ENCODE data around the gene TPD52L1. TPM values are rescaled to one million over a fixed set of nuclear protein-coding genes. Genes with fewer than 3 reads are reported as not detected.
"Not testable (repeated sequence)": the region's sequence is repeated elsewhere in the genome, so short reads cannot be mapped to it uniquely, and the experiment has no call there.

Gene TPD52L1
- total and polyA plus RNA-seq, 4 experiments from 2014 or later = 0.33 to 0.62 (median 0.35) TPM; not detected in 1

GRCh38 chr6:125123468-125124048 is 30.0 kb upstream of the TPD52L1 start:
- Histone ChIP-seq H3K4me1 (ENCODE audit: insufficient read depth, low read length) (no peaks in the 10 kb centered on the region), H3K27me3 (ENCODE audit: insufficient read depth, low read length) (no peaks in the 10 kb centered on the region), H3K36me3 (ENCODE audit: insufficient read depth, low read length) (no peaks in the 10 kb centered on the region), H3K9me3 (ENCODE audit: control insufficient read depth in 1 of 2, low read length in 2 of 2) (no peaks in the 10 kb centered on the region), H3K4me3 (ENCODE audit: low read length in 2 of 2) (no peak overlapping the region), H3K27ac (ENCODE audit: low read depth, low read length) (no peak overlapping the region)
- Mint-ChIP-seq H3K27ac (no peak overlapping the region), H3K27me3 (peaks cover 6 to 10% of the 10 kb centered on the region in 2 donors), H3K4me3 (no peak overlapping the region), H3K36me3 (no peaks in the 10 kb centered on the region), H3K4me1 (no peaks in the 10 kb centered on the region), H3K9me3 (peaks cover 0 to 5% (median 0%) of the 10 kb centered on the region in 8 donors)
- ChIA-PET CTCF (ENCODE audit: partially characterized antibody) (interaction anchor here (1.0 to 4.1 kb wide), 2 partner anchors 9 to 32 kb away, joined by 3 to 17 read pairs; no protein-coding TSS in a partner anchor), POLR2A (ENCODE audit: partially characterized antibody) (no interaction called here)
- intact Hi-C loops (cut with micrococcal nuclease) = no loop called here
- DNase-seq = no peak

- peaks cover 6 to 10% of the 10 kb centered on the region in 2 donors for H3K27me3 Mint-ChIP-seq
These were observed 29.4 kb upstream of the TPD52L1 start for GRCh38 chr6:125124049-125124669.

GRCh38 chr6:125125856-125126255 is 27.7 kb upstream of the TPD52L1 start:
- H3K9me3 Mint-ChIP-seq; H3K27ac ChIP-seq (ENCODE audit: low read depth, low read length); H3K27ac Mint-ChIP-seq; H3K4me1 ChIP-seq (ENCODE audit: insufficient read depth, low read length); H3K4me3 ChIP-seq (ENCODE audit: low read length in 2 of 2); H3K36me3 ChIP-seq (ENCODE audit: insufficient read depth, low read length); H3K27me3 ChIP-seq (ENCODE audit: insufficient read depth, low read length); intact Hi-C loops (cut with micrococcal nuclease); H3K4me3 Mint-ChIP-seq; POLR2A ChIA-PET (ENCODE audit: partially characterized antibody); DNase-seq; H3K4me1 Mint-ChIP-seq; H3K36me3 Mint-ChIP-seq; H3K9me3 ChIP-seq (ENCODE audit: control insufficient read depth in 1 of 2, low read length in 2 of 2): not testable (repeated sequence)
- H3K27me3 Mint-ChIP-seq = peaks cover 6 to 11% of the 10 kb centered on the region in 2 donors
- CTCF ChIA-PET (ENCODE audit: partially characterized antibody) = interaction anchor here (4.1 kb wide), 1 partner anchor 12 kb away, joined by 17 read pairs; no protein-coding TSS in a partner anchor

More at GRCh38 chr6:125124049-125124669, 29.4 kb upstream of the TPD52L1 start:
- ChIA-PET CTCF (ENCODE audit: partially characterized antibody) (interaction anchor here (1.0 to 4.1 kb wide), 2 partner anchors 10 to 31 kb away, joined by 3 to 17 read pairs; no protein-coding TSS in a partner anchor), POLR2A (ENCODE audit: partially characterized antibody) (no interaction called here)
- peaks cover 0 to 5% (median 0%) of the 10 kb centered on the region in 8 donors for H3K9me3 Mint-ChIP-seq
- H3K36me3 ChIP-seq (ENCODE audit: insufficient read depth, low read length) = no peaks in the 10 kb centered on the region
- intact Hi-C loops (cut with micrococcal nuclease) = no loop called here
- no peaks in the 10 kb centered on the region for H3K27me3 ChIP-seq (ENCODE audit: insufficient read depth, low read length)
- H3K4me3 ChIP-seq (ENCODE audit: low read length in 2 of 2) = no peak overlapping the region
- H3K9me3 ChIP-seq (ENCODE audit: control insufficient read depth in 1 of 2, low read length in 2 of 2) = no peaks in the 10 kb centered on the region
- DNase-seq = no peak
- no peak overlapping the region for H3K27ac ChIP-seq (ENCODE audit: low read depth, low read length)
- no peak overlapping the region for H3K4me3 Mint-ChIP-seq
- H3K4me1 ChIP-seq (ENCODE audit: insufficient read depth, low read length) = no peaks in the 10 kb centered on the region
- H3K36me3 Mint-ChIP-seq = no peaks in the 10 kb centered on the region
- no peak overlapping the region for H3K27ac Mint-ChIP-seq
- no peaks in the 10 kb centered on the region for H3K4me1 Mint-ChIP-seq

- no peak overlapping the region for H3K4me3 Mint-ChIP-seq
- no peaks in the 10 kb centered on the region for H3K27me3 ChIP-seq (ENCODE audit: insufficient read depth, low read length)
- H3K9me3 Mint-ChIP-seq = peaks cover 0 to 5% (median 0%) of the 10 kb centered on the region in 8 donors
- H3K4me1 ChIP-seq (ENCODE audit: insufficient read depth, low read length) = no peaks in the 10 kb centered on the region
- H3K4me3 ChIP-seq (ENCODE audit: low read length in 2 of 2) = no peak overlapping the region
- H3K4me1 Mint-ChIP-seq = no peaks in the 10 kb centered on the region
- H3K36me3 Mint-ChIP-seq = no peaks in the 10 kb centered on the region
- ChIA-PET CTCF (ENCODE audit: partially characterized antibody) (no interaction called here), POLR2A (ENCODE audit: partially characterized antibody) (no interaction called here)
- DNase-seq = no peak
- H3K27ac ChIP-seq (ENCODE audit: low read depth, low read length) = no peak overlapping the region
- no peak overlapping the region for H3K27ac Mint-ChIP-seq
- peaks cover 3% of the 10 kb centered on the region in 2 donors for H3K27me3 Mint-ChIP-seq
- H3K36me3 ChIP-seq (ENCODE audit: insufficient read depth, low read length) = no peaks in the 10 kb centered on the region
- intact Hi-C loops (cut with micrococcal nuclease) = no loop called here
- no peaks in the 10 kb centered on the region for H3K9me3 ChIP-seq (ENCODE audit: control insufficient read depth in 1 of 2, low read length in 2 of 2)
These were observed 24.2 kb upstream of the TPD52L1 start for GRCh38 chr6:125129354-125129753.

GRCh38 chr6:125132058-125132457 is 21.5 kb upstream of the TPD52L1 start:
- CTCF ChIA-PET (ENCODE audit: partially characterized antibody) = interaction anchor here (1.4 kb wide), 1 partner anchor 22 kb away, joined by 3 read pairs; the partner anchor contains the start of gene TPD52L1
- Mint-ChIP-seq H3K36me3 (no peaks in the 10 kb centered on the region), H3K4me1 (no peaks in the 10 kb centered on the region), H3K27me3 (peaks cover 3% of the 10 kb centered on the region in 2 donors), H3K9me3 (peaks cover 0 to 2% (median 0%) of the 10 kb centered on the region in 8 donors), H3K4me3 (no peak overlapping the region), H3K27ac (no peak overlapping the region)
- H3K9me3 ChIP-seq (ENCODE audit: control insufficient read depth in 1 of 2, low read length in 2 of 2) = no peaks in the 10 kb centered on the region
- H3K27me3 ChIP-seq (ENCODE audit: insufficient read depth, low read length) = no peaks in the 10 kb centered on the region
- POLR2A ChIA-PET (ENCODE audit: partially characterized antibody) = no interaction called here
- H3K4me1 ChIP-seq (ENCODE audit: insufficient read depth, low read length) = no peaks in the 10 kb centered on the region
- DNase-seq = no peak
- no peak overlapping the region for H3K4me3 ChIP-seq (ENCODE audit: low read length in 2 of 2)
- no peak overlapping the region for H3K27ac ChIP-seq (ENCODE audit: low read depth, low read length)
- intact Hi-C loops (cut with micrococcal nuclease) = no loop called here
- H3K36me3 ChIP-seq (ENCODE audit: insufficient read depth, low read length) = no peaks in the 10 kb centered on the region

GRCh38 chr6:125136378-125136777 is 17.2 kb upstream of the TPD52L1 start:
- DNase-seq = no peak
- no peaks in the 10 kb centered on the region for H3K9me3 ChIP-seq (ENCODE audit: control insufficient read depth in 1 of 2, low read length in 2 of 2)
- no peak overlapping the region for H3K4me3 Mint-ChIP-seq
- intact Hi-C loops (cut with micrococcal nuclease) = no loop called here
- no peaks in the 10 kb centered on the region for H3K27me3 ChIP-seq (ENCODE audit: insufficient read depth, low read length)
- no peaks in the 10 kb centered on the region for H3K4me1 Mint-ChIP-seq
- no peak overlapping the region for H3K4me3 ChIP-seq (ENCODE audit: low read length in 2 of 2)
- H3K36me3 ChIP-seq (ENCODE audit: insufficient read depth, low read length) = no peaks in the 10 kb centered on the region
- H3K27ac Mint-ChIP-seq = no peak overlapping the region
- POLR2A ChIA-PET (ENCODE audit: partially characterized antibody) = no interaction called here
- peaks cover 0 to 3% of the 10 kb centered on the region in 2 donors for H3K27me3 Mint-ChIP-seq
- no peaks in the 10 kb centered on the region for H3K9me3 Mint-ChIP-seq
- no peak overlapping the region for H3K27ac ChIP-seq (ENCODE audit: low read depth, low read length)
- CTCF ChIA-PET (ENCODE audit: partially characterized antibody) = no interaction called here
- no peaks in the 10 kb centered on the region for H3K4me1 ChIP-seq (ENCODE audit: insufficient read depth, low read length)
- no peaks in the 10 kb centered on the region for H3K36me3 Mint-ChIP-seq

- H3K36me3 Mint-ChIP-seq = no peaks in the 10 kb centered on the region
- Histone ChIP-seq H3K27ac (ENCODE audit: low read depth, low read length) (no peak overlapping the region), H3K4me1 (ENCODE audit: insufficient read depth, low read length) (no peaks in the 10 kb centered on the region), H3K4me3 (ENCODE audit: low read length in 2 of 2) (no peak overlapping the region), H3K36me3 (ENCODE audit: insufficient read depth, low read length) (no peaks in the 10 kb centered on the region), H3K27me3 (ENCODE audit: insufficient read depth, low read length) (no peaks in the 10 kb centered on the region), H3K9me3 (ENCODE audit: control insufficient read depth in 1 of 2, low read length in 2 of 2) (no peaks in the 10 kb centered on the region)
- H3K27ac Mint-ChIP-seq = no peak overlapping the region
- ChIA-PET POLR2A (ENCODE audit: partially characterized antibody) (no interaction called here), CTCF (ENCODE audit: partially characterized antibody) (no interaction called here)
- H3K4me3 Mint-ChIP-seq = no peak overlapping the region
- intact Hi-C loops (cut with micrococcal nuclease) = no loop called here
- H3K27me3 Mint-ChIP-seq = peaks cover 4 to 5% of the 10 kb centered on the region in 2 donors
- no peak for DNase-seq
- no peaks in the 10 kb centered on the region for H3K9me3 Mint-ChIP-seq
- H3K4me1 Mint-ChIP-seq = no peaks in the 10 kb centered on the region
These were observed 15.5 kb upstream of the TPD52L1 start for GRCh38 chr6:125138083-125138482.

Measured in CD4-positive, alpha-beta memory T cell (primary cell).